Measurements from ENCODE around the gene TLL1.

Gene TLL1

DNA sequence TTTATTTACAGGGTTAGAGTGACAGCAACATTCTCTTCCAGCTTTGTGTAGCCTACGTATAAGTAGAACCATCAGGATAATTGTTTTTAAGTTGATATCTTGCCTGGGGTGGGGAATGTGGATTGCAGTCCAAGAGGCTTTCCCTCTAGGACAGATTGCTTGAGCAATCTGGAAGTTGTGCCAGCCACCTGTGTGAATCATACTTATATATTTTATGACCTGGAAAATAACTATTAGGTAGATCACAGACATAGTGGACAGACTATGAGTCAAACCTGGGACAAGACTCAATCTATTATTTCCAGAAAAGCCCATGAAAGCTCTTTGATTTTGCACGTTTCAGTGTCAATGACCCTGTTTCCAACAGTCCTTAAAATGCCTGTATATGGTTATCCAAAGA lies 98.9 kb downstream of the TLL1 start:
- no peak for DNase-seq (ENCODE audit: low read depth in 2 of 2)

DNA sequence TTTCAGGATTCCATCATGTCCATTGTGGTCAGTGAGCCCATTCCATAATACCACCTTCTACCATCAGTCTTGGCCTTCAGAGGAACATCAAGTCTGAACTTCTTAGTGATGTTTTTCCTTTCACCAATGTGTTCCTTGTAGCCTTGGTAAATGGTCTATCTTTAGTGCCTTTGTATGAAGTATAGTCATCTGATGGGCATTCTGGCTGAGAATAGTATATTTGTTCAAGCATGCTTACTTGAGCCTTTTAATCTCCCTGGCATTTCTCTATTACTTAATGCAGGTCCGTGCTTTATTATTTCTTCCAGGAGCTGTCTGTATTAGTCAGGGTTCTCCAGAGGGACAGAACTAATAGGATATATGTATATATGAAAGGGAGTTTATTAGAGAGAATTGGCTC lies 99.7 kb downstream of the TLL1 start:
- no peak for DNase-seq (ENCODE audit: low read depth in 2 of 2)

DNA sequence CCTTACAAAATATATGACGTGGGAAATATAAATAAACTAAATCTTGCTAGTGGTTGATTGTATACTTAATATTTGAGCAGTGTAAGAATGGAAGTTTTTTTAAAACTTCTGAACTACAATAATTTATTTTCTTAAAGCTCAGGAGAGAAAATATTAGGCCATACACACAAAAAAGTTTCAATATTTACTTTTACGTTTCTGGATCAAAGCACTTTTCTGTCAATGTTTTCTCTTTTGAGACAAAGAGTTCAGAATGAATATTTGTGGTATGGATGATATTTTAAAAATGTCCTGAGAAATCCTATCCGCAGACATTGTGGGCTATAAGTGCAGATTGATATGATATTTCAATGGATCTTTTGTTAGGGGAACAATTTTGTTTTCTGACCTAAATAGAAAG lies 109.9 kb downstream of the TLL1 start:
- DNase-seq (ENCODE audit: low read depth in 2 of 2), result no peak

DNA sequence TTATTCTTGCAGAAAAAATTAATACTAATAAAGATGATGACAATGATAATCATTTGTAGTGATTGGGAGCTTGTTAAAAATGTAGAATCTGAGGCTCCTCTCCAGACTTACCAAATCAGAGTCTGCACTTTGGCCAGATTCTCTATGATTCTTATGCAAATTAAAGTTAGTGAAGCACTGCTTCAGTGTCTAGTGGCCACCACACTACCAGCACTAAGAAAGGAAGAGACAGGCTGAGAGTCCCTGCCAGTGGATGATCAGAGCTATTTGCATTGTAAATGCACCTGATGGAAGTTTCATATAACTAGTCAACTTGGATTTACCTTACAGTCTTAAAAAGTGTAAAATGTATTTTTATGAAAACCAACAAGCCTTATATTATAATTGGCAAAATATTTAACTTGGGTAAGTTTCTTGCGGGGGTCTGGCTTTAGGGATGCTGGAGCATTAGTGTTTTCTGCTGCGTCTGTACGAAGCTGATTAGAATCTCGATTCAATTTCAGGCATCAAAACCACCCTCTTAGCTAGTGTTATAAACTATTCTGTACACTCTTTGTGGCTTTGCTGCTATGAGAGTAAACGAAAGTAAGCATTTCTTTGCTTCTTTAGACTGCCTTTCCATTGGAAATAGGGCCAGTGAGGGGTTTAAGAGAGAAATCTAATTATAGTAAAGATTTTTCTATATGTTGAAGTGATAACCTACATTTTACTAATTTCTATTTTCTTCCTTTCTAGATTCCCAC lies 114.1 kb downstream of the TLL1 start:
- no peak for DNase-seq (ENCODE audit: low read depth in 2 of 2)

DNA sequence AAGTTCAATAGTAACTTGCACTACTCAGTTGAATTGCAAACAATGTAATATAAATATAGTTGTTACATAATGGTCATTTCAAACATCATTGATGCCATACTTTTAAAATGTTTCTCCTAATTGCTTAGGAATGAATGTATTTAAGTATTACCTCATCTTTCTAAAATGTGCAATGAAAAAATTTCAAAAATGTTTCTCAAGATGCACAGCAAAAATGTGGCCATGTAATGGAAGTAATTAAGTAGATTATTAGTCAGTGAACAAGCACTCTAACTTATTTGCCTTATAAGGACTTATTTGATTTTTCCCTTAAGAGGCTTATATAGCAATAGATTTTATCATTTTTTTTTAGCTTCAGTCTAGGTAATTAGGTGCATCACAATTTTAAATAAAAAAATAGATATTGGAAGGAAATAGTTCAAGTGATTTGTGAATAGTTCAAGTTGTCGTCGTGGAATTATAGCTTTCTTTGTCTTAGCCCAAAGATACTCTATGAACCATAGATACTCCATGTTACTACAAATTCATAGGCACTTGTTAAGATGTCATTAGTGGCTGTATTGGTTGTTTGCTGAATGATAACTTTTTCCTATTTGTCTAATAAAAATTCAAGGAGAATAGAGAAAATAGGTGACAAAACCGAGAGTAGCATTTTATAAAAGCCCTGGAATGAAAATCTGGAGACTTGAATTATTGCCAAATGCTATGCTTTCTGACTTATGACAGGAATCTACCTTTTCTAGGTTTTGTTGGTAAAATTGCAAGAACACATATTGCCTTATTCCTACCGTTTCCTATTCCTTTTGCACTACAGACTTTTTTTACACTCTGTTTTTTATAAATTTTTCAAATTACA lies 118.5 kb downstream of the TLL1 start:
- no peak for DNase-seq (ENCODE audit: low read depth in 2 of 2)

DNA sequence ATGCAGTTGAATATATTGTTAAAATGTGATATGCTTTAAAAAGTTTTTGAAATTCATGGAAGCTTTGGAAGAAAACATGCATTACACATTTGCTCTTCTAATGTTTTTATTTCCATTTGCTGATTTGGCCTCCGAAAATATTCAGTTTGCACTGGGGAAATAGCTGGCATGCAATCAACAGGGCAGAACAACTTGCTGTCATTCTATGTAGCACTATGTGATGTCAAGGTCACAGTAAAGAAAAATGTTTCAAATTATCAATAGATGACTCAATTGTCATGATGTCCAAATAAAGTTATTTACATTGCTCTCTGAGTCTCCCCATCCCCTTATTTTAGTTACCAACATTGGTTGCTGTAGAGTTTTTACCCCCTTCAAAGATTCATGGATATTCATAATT lies 119.2 kb downstream of the TLL1 start:
- DNase-seq (ENCODE audit: low read depth in 2 of 2), result no peak

DNA sequence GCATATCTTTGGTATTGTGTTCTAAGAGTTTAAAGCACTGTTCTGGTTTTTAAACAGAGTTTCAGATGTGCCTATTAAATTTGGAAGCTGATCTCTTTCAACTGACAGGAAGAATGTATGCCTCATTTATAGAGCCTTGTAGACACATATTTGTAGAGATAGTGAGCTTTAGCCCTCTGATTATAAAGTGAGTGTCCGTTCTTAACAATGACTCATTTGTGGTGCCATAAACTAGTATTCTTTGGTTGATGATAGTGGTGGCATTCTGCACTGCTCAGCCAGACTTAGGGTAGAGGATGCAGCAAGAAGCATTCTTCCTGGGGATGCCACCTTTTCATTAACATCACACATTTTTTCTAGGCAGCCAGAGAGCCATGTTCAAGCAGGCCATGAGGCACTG lies 121.7 kb downstream of the TLL1 start:
- no peak for DNase-seq (ENCODE audit: low read depth in 2 of 2)

DNA sequence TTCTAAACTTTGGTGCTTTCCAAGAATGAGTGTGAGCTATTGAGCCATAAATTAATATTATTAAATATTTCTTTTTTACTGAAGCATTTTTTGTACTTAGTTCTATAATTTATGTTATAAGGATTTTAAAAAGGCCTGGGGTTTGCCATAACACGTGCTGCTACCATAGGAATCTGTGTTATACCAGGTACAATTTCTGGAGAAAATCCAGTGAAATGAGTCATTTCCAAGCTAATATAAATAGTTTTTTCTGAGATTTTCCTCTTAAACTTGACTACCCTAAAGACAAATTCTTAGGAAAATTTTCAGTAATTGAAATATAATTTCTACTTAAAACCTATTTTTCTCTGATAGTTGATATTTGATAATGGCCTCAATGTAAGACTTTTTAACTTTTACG lies 130.8 kb downstream of the TLL1 start:
- no peak for DNase-seq (ENCODE audit: low read depth in 2 of 2)

DNA sequence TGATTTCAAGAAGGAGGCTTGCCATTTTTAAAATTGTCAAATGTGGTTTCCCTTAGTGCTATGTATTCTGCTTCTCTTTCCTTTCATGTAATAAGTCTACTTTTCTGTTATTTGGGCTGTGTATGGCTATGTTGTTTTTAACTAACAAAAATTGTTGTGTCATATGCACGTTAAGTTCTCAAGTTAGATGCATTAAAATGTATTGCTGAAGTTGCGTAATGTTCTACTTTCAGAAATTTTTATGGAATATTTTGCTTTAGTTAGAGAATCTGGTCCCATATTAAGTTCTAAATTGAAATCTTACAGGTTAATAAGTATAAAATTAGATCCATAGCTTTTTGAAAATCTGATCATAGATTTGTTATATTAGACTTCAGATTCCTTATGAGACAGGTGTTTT lies 133.2 kb downstream of the TLL1 start:
- no peak for DNase-seq (ENCODE audit: low read depth in 2 of 2)

DNA sequence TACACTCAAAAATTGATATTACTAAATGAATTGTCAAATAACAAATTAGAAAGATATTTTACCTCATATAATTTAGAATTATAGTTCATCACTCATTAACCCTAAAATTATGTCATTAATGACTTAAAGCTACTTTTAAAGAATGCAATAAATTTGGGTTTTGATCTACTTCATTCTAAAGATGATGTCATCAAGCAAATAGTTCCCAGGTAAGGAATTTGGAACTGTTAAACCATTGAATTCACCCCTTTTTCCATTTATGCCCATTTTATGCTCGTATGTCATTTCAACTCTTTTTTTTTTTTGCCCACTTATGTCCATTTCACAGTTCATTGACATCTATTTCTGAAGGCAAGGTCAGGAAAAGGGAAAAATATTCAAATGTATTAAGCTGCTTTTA lies 135.5 kb downstream of the TLL1 start:
- DNase-seq (ENCODE audit: low read depth in 2 of 2), result no peak

DNA sequence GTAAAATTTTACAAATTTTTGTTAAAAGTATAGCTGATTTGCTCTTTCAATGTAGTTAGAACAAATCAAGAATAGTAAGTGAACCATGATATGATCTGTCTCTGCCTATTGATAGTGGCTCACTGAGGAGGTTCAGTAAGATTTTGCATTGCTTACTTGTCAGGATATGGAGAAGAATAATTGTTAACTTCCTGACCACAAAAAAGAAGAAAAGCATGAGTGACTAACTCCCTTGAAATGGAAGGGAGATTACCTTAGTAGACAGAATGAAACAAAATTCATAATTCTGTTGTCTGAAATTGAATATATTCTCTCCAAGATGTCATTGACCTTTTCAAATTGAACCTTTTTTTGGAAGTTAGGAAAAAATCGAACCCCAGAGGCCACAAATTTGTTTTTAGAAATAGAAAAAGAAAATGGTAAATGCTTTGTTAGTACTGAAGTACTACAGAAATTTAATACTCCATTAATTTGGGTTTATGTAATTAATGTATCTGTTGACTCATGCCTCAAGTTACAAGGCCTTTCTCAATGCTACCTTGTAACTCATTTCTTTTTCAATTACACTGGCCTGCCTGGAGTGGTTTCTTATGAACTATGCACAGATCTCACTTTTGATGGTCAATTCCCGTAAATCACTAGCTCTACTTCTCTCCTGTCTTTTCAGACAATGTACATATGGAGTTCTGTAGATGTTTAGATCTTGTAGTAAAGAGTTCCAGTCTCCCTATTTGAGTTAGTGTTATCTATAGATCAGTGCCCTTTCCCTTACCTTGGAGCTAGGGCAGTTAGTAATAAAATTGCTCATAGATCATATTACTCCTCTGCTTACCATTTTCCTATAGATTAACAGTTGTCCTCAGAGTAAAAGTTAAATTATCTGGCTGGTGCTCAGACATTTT lies 139.3 kb downstream of the TLL1 start:
- DNase-seq (ENCODE audit: low read depth in 2 of 2), result no peak

DNA sequence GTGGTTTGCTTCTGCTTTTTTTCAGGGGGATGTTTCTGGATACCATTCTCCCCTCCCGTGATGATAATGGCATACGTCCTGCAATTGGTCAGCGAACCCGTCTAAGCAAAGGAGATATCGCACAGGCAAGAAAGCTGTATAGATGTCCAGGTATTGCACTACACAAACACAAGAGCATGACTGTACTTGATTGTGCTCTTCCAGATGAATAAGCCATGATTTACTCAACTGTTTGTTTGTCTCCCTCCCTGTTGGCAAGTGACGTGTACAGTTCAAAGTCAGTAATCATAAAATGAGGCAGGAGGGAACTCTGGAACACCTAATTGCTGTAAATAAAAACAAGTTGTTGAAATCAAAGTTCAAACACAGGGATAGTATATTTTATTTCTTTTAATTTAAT lies 141.4 kb downstream of the TLL1 start:
- DNase-seq (ENCODE audit: low read depth in 2 of 2), result no peak

DNA sequence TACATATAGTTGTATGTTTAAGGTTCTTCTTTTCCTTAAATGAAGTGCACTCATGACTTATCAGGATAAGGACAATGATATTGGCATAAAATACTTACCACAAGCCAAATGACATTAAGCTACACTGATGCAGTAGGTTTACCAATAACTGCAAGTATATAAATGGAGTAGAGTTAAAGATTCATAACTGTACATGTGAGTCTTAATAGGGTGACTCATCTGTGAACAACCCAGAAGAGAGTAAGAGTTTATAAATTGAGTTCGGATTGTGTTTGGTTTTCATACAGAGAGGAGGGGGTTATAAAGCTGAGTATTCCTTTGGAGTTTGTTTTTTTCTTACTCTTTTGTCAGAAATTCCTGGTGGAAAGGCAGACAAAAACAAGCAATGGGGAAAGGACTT lies 144.8 kb downstream of the TLL1 start:
- no peak for DNase-seq (ENCODE audit: low read depth in 2 of 2)

DNA sequence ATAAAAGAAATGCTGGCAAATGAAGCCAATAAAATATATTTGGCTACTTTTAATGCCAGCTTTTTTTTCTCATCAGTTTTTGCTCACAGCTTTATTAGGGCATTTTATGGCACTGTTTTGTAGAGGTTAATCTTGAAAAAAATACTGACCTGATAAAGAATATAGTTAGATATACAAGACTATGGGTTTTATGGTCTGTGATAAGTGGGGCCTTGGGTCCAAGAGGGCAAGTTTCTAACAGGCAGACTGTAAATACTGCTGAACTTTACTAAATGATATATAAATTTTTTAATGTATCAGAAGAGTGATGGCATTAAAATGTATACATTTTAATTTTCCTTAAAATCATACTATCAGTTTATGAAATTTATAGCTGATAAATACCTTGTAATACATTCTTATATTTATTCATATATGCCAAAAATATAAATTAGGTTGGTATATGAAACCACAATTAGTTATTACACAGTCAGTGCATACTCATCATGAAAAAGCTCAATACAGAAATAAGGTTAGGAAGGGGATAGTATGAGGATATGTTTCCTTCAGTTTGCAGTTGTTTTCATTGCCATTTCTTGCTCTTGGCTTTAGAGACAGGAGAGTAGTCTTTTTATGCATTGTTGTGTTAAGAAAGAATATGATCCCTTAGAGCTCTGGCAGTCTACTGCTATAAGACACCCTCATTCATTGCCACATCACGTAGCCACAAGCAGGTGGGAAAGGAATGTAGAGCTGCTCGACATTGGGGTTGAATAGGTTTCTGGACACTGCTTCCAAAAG lies 146.6 kb downstream of the TLL1 start:
- DNase-seq (ENCODE audit: low read depth in 2 of 2), result no peak

DNA sequence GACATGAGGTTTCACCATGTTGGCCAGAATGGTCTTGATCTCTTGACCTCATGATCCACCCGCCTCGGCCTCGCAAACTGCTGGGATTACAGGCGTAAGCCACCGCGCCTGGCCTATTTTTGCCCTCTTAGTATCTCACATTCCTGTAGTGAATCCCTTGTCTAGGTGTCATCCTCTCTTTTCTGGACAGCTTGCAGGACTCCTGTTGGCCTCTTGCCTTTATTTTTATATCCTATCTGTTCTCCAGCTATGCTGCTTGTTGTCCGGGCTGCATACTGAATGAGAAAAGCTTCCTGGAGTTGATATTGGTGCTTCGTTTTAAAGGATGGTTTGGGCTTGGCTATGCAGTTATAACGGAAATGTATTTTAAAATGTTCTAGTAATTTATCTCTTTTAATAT lies 148.6 kb downstream of the TLL1 start:
- DNase-seq (ENCODE audit: low read depth in 2 of 2), result no peak

DNA sequence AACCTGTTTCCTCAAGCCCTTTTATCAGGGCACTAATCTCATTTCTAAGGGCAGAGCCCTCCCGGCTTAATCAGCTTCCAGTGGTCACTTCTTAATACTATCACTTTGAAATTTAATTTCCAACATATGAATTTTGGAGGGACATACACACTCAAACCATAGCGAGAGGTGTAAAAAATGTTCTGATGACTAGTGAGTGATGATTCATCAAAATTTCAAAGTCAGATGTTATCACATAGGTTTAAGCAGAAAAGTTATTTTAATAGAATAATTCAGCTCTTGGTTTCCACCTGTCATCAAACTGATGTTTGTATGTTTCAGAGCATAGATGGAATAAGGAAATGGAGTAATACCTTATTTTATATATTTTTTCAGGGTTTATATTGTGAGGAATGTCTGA lies 161.9 kb downstream of the TLL1 start:
- DNase-seq (ENCODE audit: low read depth in 2 of 2), result no peak

DNA sequence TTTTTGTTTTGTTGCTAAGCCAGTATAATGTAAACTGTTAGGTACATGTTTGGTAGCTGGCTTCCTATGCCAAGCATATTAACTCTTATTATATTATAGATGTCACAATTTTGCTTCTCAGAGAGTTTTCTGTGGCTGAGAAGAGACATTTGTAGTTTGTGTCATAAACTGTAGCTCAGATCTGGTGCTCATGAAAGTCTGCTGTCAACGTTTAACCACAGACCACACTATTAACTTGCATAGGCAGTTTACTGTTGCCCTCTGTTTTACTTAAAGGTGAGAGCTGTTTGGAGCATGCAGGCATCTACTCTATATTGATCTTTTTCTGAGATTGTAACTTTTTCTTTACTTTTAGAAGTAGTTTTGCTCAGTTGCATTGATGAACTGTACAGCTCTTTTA lies 166.8 kb downstream of the TLL1 start:
- DNase-seq (ENCODE audit: low read depth in 2 of 2), result no peak

DNA sequence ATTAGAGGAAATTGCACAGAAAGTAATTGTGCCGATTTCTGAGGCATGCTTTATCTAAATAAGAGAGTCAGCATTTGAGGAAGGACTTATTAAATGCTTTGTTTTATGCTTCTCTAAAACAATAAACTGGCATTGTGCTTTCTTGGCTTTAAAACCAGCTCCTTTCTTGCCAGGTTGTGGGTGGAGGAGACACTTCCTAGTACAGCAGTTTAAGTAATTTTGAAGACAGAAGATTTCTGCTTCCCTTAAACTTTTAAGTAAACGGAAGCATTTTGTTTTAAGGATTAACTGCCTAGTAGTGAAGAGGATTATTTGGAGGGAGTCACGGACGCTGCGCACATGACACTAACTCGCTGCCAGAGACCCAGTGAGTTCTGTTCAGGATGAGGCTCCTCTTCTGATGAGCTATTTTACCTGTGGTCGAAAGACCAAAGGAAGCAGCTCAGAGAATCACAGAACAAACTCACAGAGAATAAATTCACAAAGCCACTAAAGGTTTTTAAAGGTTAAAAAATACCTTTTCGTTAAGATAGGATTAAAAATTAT lies 169.5 kb downstream of the TLL1 start:
- no peak for DNase-seq (ENCODE audit: low read depth in 2 of 2)

DNA sequence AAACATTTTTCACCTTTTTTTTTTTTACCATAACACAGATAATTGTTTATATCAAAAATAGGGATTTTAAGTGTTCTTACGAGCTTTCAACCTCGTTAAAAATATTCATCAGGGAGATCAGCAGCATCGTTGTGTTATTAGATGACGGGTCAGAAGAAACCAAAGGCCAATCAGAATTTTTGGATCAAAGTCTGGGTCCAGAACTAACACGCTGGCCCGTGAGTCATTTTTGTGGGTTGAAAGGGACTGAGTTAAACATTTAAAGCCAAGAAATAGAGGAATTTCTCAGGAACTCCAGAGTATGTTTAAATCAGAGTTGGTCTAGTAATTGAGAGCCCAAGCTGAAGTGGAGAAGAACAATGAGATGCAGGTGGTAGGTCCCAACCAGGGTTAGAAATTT lies 170.8 kb downstream of the TLL1 start:
- no peak for DNase-seq (ENCODE audit: low read depth in 2 of 2)

DNA sequence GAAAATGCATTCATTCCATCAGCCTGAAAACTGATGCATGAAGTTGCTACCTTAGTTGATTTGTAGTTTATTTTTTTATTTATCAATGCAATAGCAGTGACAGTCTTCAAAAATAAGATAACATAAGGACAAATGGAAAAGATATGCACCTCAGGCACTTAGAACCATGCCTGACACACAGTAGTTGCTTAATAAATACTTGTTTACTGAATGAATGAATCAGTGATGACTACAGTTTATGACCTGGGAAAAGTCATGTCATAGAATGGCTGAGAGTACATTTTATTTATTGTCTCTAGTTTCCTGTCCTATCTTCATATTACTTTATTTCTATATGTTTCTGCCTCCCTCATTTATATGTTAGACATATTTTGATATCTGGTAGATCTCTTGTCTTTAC lies 171.8 kb downstream of the TLL1 start:
- DNase-seq (ENCODE audit: low read depth in 2 of 2), result no peak

DNA sequence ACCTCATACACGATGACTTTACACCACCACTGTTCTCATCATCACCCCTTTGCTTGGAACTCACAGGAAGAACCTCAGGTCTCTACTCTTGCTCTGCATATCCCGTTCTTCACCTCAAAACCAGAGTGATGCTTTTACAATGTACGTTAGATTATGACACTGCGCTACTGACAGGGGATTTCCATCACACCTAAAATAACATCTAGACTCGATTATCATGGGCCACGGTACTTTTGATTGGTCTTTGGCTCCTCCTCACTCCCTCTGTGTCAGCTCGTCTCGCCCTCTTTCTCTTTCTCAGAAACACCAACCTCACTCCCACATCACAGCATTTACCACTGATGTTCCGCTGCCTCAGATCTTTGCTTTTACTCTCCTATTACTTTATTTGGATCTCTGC lies 172.4 kb downstream of the TLL1 start:
- DNase-seq (ENCODE audit: low read depth in 2 of 2), result no peak
